Left hindlimb (tissue), 1 donor: ENCODE data around the gene CADM2.
"Not testable (repeated sequence)": the region's sequence is repeated elsewhere in the genome, so short reads cannot be mapped to it uniquely, and the experiment has no call there.

Experiments
- DNase-seq: peaks from one replicate; pipeline ENCODE4 v3.0.0-alpha.2; 2018

Gene CADM2

DNA sequence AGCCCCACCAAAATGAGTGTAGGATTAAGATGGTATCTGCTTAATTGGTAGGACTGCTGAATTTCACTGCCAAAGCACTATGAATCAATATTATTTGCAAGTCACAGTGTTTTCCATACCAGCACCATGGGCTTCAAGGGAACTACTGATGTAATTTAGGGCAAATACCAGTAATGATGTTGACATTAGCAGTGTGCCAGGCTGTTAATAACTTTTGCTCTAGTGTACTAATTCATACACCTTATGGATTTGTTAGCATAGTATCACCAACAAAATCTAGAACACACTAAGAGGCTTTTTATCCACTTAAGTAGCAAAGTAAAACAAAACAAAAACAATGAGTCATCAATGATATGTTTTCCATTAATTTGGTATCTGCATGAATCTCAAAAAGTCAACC, 888.2 kb downstream of the CADM2 start:
- DNase-seq = no peak

DNA sequence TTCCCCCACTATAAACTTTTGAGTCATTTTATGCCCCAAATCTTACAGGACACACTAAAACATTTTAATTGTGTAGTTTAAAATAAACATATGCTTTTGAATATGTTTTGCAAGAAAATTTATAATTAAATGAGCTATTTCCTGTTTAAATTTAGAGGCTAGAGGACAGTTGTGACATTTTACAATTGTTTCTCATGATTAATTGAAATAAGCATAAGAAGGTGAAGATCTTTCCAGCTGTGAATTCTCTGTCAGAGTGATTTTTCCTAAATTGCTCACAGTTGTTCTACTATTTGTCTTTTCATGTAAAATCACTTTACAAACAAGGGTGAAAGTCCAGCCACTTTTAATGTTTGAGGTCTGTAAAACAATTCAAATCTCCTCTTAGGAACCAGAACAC, 892.3 kb downstream of the CADM2 start:
- no peak for DNase-seq

DNA sequence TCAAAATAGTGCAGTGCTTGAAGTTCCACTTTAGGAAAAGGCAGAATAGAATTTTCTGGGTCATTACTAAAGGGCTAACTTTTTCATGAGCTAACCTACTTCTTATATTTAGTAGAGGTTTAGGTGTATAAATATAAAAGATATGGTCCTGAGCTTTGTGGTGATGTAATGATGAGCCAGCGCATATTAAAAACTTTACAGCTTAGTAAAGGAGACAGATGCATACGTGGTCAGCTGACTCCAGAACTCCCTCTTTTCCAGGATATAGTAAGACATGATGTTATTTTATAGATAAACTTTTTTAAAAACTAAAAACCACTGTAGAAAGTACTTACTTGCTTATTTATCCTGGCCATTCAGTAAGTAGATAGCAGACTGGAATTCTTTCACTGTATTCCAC, 895.0 kb downstream of the CADM2 start:
- DNase-seq = no peak

DNA sequence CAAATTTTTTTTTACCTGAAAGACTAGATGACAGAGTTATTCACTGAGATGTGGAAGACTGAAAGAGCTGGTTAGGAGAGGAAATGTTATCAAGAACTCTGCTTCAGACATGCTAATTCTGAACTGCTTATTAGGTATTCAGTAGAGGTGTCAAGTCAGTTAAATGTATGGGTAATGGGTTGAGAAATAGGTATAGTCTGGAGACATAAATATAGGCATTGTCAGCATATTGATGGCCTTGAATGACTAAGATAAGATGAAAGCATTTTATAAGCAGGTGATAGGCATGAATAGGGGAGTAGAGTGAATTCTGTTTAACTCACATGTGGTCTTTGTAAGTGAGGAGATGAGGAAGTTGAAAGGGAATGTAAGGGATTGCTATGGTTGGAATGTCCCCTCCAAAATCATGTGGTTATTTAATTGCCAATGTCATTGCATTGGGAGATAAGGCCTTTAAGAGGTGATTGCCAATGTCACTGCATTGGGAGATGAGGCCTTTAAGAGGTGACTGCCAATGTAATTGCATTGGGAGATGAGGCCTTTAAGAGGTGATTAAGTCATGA, 904.2 kb downstream of the CADM2 start:
- DNase-seq = no peak

DNA sequence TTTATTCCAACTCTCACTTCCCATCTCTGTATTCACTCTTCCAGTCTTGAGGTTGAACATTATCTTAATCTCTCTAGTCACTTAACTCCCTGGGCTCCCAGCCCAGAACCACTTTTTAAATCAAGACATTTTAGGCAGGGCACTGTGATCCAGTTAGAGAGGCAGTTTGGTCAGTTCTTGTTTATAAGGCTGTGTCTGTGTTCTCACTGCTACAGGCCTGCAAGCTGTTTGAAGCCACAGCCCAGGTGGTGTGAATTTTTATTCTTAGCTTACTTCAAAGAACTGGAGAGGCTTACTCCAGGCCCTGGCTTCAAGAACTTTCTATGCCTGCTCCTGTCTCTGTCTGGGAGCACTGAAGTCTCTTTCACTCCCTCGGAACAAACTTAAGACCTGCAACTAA, 906.1 kb downstream of the CADM2 start:
- no peak for DNase-seq

DNA sequence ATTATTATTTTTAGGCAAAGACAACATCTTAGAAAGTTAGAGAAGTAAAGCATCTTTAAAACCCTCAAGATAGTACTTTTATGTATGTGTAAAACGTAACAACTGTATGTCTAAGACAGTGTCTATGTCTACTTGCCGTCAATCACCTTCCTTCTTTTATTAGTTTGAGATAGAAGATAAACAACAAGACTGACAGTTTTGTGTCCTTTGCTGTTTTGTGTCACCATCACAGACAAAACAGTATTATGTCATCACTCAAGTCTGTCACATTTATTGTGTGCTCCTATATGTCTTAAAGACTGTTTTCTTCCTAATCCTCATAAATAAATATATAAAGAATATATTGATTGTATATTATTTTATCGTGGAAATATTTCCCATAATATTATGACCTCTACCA, 908.3 kb downstream of the CADM2 start:
- no peak for DNase-seq

DNA sequence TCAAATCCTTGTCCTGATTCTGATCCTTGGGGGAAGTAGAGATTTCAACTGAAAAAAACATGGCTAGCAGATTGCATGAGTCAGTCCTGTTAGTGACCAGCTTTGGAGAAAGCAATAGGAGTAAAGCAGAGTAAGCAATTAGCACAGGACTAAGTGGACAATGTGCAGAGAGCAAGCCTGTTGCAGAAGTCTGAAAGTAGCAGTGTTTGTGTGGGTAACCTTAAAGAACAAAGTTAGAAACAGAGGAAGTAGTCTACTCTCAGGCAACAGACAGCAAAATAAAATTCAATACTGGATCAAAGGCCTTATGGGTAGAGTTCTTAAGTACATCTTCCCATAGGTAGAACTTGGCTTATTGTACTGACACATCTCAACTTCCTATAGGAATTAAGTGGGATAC, 916.8 kb downstream of the CADM2 start:
- no peak for DNase-seq

DNA sequence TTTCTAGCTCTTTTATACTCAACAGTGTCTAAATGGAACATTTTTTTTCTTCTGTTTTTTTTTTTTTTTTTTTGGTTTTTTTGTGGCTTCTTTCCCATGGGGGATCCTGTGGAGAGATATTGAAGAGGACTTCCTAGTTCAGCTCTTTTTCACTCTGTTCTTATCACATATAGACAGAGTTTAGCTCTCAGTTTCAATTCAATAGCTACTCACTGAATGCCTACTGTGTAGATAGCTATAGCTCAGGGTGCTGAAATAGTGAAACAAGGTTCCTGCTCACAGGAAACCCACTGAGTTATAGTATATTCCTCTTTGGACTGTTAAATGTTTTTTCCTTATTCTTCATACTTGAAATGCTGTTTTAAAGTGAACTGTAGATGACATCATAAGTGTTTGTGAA, 918.8 kb downstream of the CADM2 start:
- no peak for DNase-seq

DNA sequence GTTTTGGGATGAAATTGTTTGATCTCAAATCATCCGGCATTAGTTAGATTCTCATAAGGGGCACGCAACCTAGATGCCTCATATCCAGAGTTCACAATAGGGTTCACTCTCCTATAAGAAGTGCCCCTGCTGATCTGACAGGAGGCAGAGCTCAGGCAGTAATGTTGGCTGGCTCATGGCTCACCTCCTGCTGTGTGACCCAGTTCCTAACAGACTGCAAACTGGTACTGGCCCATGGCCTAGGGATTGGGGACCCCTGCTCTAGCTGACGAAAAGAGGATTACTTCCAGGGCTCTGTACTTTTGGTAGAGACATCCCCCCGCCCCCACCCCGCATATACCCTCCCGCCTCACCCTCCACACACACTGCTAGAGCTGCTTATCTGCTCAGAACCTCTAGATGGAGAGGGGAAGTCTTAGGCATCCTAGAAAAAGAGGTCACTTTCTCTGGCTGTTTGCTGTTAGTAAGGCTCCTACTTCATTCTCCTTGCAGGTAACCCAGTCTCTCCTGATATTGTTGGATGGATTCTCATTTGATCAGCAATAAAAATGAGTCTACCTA, 923.1 kb downstream of the CADM2 start:
- DNase-seq = no peak

DNA sequence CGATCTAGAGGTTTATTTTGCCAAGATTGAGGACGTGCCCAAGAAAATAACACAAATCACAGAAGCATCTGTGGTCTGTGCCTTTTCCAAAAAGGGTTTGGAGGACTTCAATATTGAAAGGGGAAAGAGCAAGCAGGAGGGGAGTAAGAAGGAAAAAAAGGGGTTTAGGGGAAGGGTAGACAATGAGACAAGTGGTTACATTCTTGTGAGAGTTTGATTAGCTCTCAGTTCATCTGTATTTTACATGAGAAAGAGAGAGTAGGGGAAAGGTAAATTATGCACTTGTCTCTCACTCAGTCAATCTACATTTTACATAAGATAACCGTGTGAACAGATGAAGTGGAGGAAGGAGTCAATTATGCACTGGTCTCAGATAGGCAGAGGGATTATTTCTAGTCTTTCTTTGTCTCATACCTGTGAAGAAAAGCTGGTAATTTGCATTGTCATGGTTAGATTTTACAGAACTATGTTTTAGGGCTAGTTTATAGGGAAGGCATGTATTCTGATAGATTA, 931.3 kb downstream of the CADM2 start:
- DNase-seq = no peak

DNA sequence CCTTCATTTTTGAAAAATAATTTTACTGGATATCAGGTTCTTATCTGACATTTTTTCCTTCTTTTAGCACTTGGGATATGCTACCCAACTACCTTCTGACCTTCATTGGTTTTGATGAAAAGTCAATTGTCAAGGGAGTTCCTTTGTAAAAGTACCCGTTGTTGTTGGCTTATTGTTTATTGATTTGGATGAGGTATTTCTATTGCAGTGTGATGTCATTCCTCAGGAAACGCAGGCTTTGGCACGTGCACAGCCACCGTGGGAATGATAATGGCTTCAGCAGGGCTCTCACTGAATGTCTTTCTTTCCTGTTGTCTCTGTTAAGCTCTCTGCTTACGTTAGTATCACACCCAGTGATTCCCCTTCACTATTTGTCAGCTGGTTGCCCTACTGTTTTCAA, 944.6 kb downstream of the CADM2 start:
- no peak for DNase-seq

DNA sequence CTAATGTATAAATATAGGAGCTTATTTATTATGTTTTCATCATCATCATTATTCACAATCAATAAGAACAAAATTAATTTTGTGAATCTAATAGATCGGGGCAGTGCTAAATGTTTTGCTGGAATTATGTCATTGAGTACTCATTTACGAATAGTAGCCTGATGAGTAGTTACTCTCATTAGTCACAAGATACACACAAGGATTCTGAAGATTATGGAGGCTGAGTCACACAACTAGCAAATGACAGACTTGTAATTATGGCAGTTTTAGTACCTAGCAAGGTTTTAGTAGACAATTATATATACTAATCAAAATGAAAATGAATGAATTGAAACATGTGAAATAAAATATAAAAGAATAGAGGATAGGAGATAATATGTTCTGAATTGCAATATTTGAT, 954.2 kb downstream of the CADM2 start:
- DNase-seq = no peak

DNA sequence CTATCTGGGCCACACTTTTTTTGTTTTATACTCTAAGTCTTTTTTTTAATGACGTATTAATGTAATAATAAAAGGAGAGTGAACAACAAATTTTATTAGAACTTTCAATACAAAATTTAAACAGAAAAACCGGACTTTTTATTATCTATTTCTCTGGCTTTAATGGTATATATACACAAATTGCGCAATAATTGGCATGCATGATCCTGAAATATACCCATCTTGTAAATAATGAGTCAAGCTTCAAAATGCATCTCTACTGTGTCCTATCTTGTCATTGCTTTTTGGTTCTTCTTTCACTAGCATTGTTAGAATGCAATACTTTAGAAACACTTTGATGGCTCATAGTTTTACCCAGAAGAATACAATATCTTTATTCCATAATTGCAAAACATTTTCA, 963.6 kb downstream of the CADM2 start:
- DNase-seq = no peak

DNA sequence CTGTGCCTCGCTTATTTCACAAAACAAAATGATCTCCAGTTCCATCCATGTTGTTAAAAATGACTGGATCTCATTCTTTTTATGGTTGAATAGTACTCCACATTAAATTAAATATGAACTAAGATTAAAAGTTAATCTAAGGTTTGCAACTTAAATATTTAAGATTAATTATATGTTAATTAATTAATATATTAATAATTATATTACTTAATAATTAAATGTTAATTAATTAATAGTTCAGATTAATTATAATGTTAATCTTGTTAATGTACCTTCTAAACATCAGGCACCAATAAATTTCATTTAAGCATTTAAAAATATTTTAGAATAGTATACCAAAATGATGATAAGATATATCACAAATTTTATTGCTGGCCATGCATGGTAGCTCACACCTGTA, 971.9 kb downstream of the CADM2 start:
- no peak for DNase-seq

DNA sequence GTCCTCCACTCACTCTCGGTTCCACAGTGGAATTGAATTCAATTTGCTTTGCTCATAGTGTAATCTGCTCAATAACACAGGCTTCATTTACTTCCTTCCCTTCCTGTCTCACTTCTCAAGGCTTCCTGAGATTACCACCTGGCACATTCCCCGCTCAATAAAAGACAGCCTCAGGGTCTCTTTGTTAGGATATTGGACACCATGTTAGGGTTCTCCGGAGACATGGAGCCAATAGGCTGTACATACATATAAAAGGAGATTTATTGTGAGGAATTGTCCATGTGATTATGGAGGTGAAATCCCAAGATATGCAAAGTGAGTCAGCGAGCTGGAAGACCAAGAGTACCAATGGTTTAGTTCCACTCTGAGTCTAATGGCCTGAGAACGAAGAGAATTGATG, 974.5 kb downstream of the CADM2 start:
- DNase-seq = no peak

DNA sequence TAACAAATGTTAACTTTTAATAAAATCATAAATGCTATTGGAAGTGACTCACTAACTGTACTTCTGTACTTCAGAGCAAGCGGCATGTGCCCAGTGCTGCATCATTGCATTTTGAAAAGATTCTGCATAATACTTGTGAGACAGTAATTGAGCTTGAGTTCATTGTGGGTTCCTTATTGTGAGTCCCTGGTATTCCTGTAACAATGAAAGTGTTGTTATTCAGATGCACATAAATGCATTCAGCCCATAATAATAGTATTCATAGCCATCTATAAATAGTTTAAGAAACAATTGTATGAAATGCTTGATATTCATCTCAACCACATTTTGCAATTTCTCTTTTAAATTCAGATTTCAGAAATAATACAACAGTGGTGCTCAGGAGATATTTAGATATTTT, 976.4 kb downstream of the CADM2 start:
- no peak for DNase-seq

DNA sequence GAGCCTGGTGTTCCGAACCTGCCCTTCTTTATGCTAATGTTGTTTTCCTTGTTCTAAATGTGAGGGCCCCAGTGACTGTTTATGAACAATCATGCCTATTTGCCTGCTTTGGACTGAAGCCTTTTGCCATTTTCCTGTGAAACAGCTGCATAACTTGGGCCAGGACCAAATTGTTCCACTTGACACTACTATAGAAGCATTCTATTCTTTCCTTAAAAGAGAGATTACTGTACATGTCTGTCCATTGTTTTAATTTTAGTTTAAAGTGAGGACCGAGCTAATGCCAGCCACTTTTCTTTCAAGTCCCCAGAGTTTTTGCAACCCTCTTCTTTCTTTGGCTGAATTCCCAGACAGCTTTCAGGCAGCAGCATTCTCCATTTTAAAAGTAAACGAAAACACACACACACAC, 980.3 kb downstream of the CADM2 start:
- DNase-seq = no peak

DNA sequence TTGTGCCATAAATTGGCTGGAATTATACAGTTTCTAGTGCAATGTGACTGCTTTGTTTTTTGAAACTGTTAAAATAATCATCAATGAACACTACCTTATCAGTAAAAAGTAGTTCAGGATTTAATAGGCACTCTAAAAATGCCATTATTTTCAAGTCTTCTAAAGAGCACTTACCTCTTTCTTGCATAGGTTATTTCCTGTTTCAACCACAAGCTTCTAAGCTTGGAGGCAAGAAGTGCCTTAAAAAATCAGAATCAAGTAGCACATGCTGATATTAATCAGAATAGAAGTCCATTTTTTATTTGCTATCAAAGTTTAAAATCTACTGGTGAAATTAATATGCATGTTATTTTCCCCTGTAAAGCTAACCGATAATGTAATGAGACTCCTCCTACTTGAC, 991.6 kb downstream of the CADM2 start:
- DNase-seq = no peak

DNA sequence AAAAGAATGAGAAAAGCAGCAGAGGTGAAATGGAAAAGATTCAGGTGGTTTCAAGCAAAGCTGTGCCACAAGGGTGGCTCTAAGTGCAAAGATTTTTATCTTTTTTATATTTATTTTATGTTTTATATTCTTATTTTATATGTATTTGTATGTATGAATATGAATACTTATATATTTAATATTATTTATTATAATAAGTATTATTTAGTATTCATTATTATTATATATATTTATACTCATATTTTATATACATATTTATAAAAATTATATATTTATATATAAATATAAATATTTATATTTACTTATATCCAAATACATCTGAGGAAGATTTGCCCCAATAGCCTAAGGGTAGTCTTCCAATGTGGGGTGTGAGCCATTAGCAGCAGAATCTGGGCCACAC, 1002.0 kb downstream of the CADM2 start:
- no peak for DNase-seq

DNA sequence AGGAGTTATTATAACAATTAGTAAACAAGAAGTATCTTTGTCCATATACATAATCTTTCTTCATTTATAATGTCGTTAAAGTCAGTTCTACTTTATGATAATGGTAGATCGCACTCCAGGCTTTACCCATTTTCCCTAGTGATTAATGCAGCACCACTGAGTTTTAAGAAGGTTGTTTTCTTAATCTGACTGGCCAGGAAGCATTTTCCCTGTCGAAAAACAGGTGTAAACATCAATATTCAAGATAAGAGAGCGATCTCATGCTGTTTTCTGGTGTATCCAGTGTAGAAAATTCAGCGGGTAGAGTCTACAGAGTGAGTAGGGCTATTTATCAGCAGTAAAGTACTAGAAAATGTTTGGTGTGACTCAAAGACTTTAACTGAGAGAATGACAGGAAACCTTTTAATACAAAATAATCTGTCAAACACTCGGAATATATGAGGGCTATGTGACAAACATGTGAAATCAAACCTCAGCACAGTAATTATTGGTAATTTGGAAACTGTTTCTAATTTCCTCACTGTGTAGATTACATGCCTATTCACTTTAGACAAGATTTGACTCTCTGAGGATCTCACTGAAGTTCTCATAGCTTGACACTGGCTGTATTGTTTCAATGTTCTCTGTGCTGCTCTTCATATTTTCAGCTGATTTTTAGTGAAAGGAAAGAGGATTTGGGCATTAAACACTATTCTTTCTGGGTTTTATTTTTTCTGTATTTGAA, 1019.0 kb downstream of the CADM2 start:
- no peak for DNase-seq

DNA sequence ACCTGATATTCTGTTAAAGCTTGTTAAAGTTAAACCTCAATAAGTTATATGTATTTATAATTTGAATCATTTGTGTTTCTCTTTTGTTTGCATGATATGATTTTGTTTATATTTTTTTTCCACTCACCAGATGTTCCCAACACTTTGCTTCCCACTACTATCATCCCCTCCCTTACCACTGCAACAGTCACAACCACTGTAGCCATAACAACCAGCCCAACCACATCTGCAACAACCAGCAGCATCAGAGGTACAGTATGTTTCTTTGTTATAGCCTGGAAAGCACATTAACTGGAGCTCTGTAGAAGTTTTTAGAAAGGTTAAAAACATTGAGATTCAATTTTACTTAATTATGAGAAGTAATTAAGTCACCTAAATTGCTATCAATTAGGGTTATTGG, 1020.2 kb downstream of the CADM2 start:
- DNase-seq = no peak

DNA sequence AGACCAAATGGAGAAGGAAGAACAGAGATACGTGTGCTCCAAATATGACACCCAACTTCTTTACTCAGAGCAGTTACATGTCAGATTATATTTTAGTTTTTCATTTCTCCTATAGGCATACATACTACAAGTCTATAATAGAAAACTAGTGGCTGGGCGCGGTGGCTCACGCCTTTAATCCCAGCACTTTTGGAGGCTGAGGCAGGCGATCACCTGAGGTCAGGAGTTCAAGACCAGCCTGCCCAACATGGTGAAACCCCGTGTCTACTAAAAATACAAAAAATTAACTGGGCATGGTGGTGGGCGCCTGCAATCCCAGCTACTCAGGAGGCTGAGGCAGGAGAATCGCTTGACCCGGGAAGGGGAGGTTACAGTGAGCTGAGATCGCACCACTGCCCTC, 1030.8 kb downstream of the CADM2 start:
- not testable (repeated sequence) for DNase-seq

DNA sequence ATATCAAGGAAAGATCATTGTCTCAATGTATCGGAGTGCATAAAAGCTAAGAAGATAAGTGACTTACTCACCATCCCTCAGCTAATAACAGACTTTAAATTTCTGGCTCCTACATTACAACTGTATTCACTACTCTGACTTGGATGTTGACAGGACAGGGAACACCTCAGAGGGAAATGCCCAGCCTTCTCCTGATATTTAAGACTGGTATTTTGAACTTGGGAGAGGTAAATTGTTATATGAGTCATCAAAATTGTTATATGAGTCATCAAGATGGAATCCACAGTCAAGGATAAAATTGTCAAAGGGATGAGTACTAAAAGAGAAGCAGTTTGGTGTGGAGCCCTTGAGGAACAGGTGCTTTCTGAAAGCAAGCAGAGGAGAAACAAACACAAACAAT, 1070.8 kb downstream of the CADM2 start:
- no peak for DNase-seq

DNA sequence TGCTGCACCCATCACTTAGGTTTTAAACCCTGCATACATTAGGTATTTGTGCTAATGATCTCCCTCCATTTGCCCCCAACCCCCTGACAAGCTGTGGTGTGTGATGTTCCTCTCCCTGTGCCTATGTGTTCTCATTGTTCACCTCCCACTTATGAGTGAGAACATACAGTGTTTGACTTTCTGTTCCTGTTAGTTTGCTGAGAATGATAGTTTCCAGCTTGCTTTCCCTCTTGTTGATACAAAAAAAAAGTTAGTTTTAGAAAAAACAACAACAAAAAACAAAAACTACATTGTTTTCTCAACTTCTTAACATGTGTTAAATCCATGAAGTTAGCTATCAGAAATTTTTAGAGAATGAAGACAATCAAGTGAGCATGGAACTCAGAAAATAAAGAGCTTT, 1079.1 kb downstream of the CADM2 start:
- no peak for DNase-seq
